CD4-positive, alpha-beta memory T cell (primary cell): ENCODE results near the gene SSUH2. TPM values are rescaled to one million over a fixed set of nuclear protein-coding genes. Genes with fewer than 3 reads are reported as not detected.

Experiments used
- CTCF ChIA-PET: fragments of 350-600 bp; sonication (Branson Sonifier 250); formaldehyde crosslinking; loops from one replicate; lab custom pipeline; 2021; ENCODE audit warnings: inconsistent platforms; ENCODE audit not compliant: partially characterized antibody; lab: Charles Lee
- POLR2A ChIA-PET: fragments of 350-600 bp; sonication (Branson Sonifier 250); formaldehyde crosslinking; loops from one replicate; lab custom pipeline; 2021; ENCODE audit not compliant: partially characterized antibody; lab: Charles Lee
- DNase-seq, 5 donors: peaks; one replicate each; pipeline versions ENCODE4 v3.0.0 to v3.0.0-alpha.2; 2020 to 2022; ENCODE audit warnings: mixed read lengths in 1 of 5
- H3K27ac ChIP-seq: one replicate; pipeline ENCODE4 v1.7.0; 2013; ENCODE audit warnings: low read depth, low read length
- H3K27me3 ChIP-seq: 2 replicates; pipeline ENCODE4 v1.7.0; 2013; ENCODE audit warnings: mild to moderate bottlenecking, low read length, moderate library complexity; ENCODE audit not compliant: insufficient read depth
- H3K36me3 ChIP-seq: 2 replicates; pipeline ENCODE4 v1.7.0; 2013; ENCODE audit warnings: mild to moderate bottlenecking, low read length, moderate library complexity; ENCODE audit not compliant: insufficient read depth
- H3K4me1 ChIP-seq: 2 replicates; pipeline ENCODE4 v1.7.0; 2013; ENCODE audit warnings: mild to moderate bottlenecking, low read length, moderate library complexity; ENCODE audit not compliant: insufficient read depth
- H3K4me3 ChIP-seq, 2 donors: one replicate each; pipeline ENCODE4 v1.7.0; 2013; ENCODE audit warnings: low read length in 2 of 2, mild to moderate bottlenecking in 1 of 2
- H3K9me3 ChIP-seq, 2 donors: one replicate each; pipeline ENCODE4 v1.7.0; 2013; ENCODE audit warnings: low read length in 2 of 2, control low read depth in 1 of 2; ENCODE audit not compliant: control insufficient read depth in 1 of 2
- H3K27ac Mint-ChIP-seq, 7 donors: one replicate each; pipeline ENCODE4 v1.8.0; 2020 to 2021; ENCODE audit warnings: mixed read lengths in 7 of 7, mild to moderate bottlenecking in 6 of 7, inconsistent platforms in 3 of 7, moderate library complexity in 3 of 7
- H3K27me3 Mint-ChIP-seq, 2 donors: one replicate each; pipeline ENCODE4 v1.8.0; 2020 to 2021; ENCODE audit warnings: mixed read lengths in 2 of 2
- H3K36me3 Mint-ChIP-seq, 2 donors: one replicate each; pipeline ENCODE4 v1.8.0; 2020 to 2021; ENCODE audit warnings: mixed read lengths in 2 of 2, inconsistent platforms in 1 of 2, mild to moderate bottlenecking in 1 of 2
- H3K4me1 Mint-ChIP-seq, 4 donors: one replicate each; pipeline ENCODE4 v1.8.0; 2020 to 2021; ENCODE audit warnings: mixed read lengths in 4 of 4, mild to moderate bottlenecking in 1 of 4
- H3K4me3 Mint-ChIP-seq, 8 donors: one replicate each; pipeline ENCODE4 v1.8.0; 2020 to 2021; ENCODE audit warnings: mixed read lengths in 8 of 8, mild to moderate bottlenecking in 7 of 8, moderate library complexity in 6 of 8, inconsistent platforms in 3 of 8
- H3K9me3 Mint-ChIP-seq, 8 donors: one replicate each; pipeline ENCODE4 v1.8.0; 2020 to 2021; ENCODE audit warnings: mixed read lengths in 8 of 8, mild to moderate bottlenecking in 5 of 8, inconsistent platforms in 3 of 8, moderate library complexity in 1 of 8
- intact Hi-C: fragments of 100-400 bp; cut with micrococcal nuclease; formaldehyde crosslinking; loops from one replicate; pipeline ENCODE4 v1.15.1; 2023
- polyA plus RNA-seq, 2 donors: library from polyadenylated mRNA; unstranded; fragments of 300-500 nt; fragmentation: Illumina TruSeq; gene quantifications; one replicate each; pipeline ENCODE4 v1.2.3, GENCODE V29; 2021
- total RNA-seq, 2 experiments: library from RNA; stranded (reverse); gene quantifications; one replicate each; pipeline ENCODE4 v1.2.3, GENCODE V29; 2021

Gene SSUH2
- total and polyA plus RNA-seq, 4 experiments from 2014 or later, result not detected

DNA sequence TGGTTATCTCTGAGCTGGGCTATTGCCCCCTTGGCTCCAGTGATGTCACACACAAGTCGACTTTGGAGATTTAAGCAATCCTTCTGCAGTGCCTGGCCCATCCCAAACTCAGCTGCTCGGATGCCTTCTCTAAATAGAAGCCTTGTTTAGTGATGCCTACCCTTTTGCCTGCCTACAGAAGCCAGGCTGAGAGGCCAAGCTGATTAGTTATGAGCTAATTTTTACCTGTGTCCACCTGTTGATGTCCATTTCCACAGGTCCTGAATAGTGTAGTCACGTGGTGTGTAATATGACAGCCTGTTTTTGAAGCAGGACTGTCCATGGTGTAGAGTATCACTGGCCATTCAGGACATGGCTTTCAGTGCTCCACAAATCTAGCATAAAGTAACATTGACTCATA, 45.5 kb downstream of the SSUH2 start:
- DNase-seq, result no peak
- CTCF ChIA-PET, result interaction anchor here (1.1 kb wide), 1 partner anchor 182 kb away, joined by 4 read pairs; no protein-coding TSS in a partner anchor
- no peaks in the 10 kb centered on the region for H3K36me3 ChIP-seq
- Mint-ChIP-seq H3K27ac (no peak overlapping the region), H3K4me3 (no peak overlapping the region), H3K27me3 (peaks cover 4% of the 10 kb centered on the region in 2 donors), H3K9me3 (peaks cover 0 to 2% (median 0%) of the 10 kb centered on the region in 8 donors), H3K36me3 (no peaks in the 10 kb centered on the region), H3K4me1 (no peaks in the 10 kb centered on the region)
- H3K9me3 ChIP-seq, result no peaks in the 10 kb centered on the region
- POLR2A ChIA-PET, result no interaction called here
- intact Hi-C loops, result no loop called here
- no peak overlapping the region for H3K4me3 ChIP-seq
- no peaks in the 10 kb centered on the region for H3K27me3 ChIP-seq
- H3K27ac ChIP-seq, result no peak overlapping the region
- no peaks in the 10 kb centered on the region for H3K4me1 ChIP-seq

DNA sequence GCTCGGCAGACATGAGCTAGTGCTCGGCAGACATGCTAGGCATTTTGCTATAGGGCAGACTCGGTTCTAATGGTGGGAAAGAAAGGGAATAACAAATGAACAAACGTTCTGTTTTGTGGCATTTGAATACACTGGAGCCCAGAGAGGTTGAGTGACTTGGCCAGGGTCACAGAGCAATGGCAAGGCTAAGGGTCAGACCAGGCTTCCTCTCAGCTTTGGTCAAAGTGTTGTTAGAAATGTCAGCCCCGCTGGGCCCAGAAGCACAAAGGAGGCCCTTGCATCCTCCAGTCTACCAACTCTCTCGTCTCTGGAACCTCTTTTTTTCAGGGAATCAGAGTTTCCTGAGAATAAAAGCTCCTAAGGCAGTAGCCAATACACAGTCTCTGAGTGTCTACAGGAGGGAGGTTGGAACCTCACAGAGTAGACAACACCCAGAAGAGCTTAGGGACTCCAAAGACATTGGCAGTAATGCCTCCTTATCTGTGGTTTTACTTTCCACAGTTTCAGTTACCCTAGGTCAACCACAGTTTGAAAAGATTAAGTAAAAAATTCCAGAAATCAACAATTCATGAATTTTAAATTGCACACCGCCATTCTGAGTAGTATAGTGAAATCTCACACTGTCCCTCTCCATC, 47.3 kb downstream of the SSUH2 start:
- no peaks in the 10 kb centered on the region for H3K36me3 ChIP-seq
- intact Hi-C loops, result no loop called here
- Mint-ChIP-seq H3K4me1 (no peaks in the 10 kb centered on the region), H3K36me3 (no peaks in the 10 kb centered on the region), H3K4me3 (no peak overlapping the region), H3K27me3 (peaks cover 0 to 4% of the 10 kb centered on the region in 2 donors), H3K9me3 (peaks cover 0 to 2% (median 0%) of the 10 kb centered on the region in 8 donors), H3K27ac (no peak overlapping the region)
- POLR2A ChIA-PET, result no interaction called here
- no peak overlapping the region for H3K4me3 ChIP-seq
- DNase-seq, result no peak
- CTCF ChIA-PET, result no interaction called here
- H3K9me3 ChIP-seq, result no peaks in the 10 kb centered on the region
- H3K27me3 ChIP-seq, result no peaks in the 10 kb centered on the region
- H3K4me1 ChIP-seq, result no peaks in the 10 kb centered on the region
- H3K27ac ChIP-seq, result no peak overlapping the region

GRCh38 chr3:8596321-8597218, 48.0 kb downstream of the SSUH2 start:
- intact Hi-C loops, result no loop called here
- Mint-ChIP-seq H3K36me3 (no peaks in the 10 kb centered on the region), H3K4me3 (no peak overlapping the region), H3K9me3 (peaks cover 0 to 2% (median 0%) of the 10 kb centered on the region in 8 donors), H3K4me1 (no peaks in the 10 kb centered on the region), H3K27ac (no peak overlapping the region), H3K27me3 (peaks cover 0 to 4% of the 10 kb centered on the region in 2 donors)
- H3K4me1 ChIP-seq, result no peaks in the 10 kb centered on the region
- H3K9me3 ChIP-seq, result no peaks in the 10 kb centered on the region
- H3K27ac ChIP-seq, result no peak overlapping the region
- H3K36me3 ChIP-seq, result no peaks in the 10 kb centered on the region
- no peak overlapping the region for H3K4me3 ChIP-seq
- ChIA-PET CTCF (no interaction called here), POLR2A (no interaction called here)
- DNase-seq, result no peak
- no peaks in the 10 kb centered on the region for H3K27me3 ChIP-seq

DNA sequence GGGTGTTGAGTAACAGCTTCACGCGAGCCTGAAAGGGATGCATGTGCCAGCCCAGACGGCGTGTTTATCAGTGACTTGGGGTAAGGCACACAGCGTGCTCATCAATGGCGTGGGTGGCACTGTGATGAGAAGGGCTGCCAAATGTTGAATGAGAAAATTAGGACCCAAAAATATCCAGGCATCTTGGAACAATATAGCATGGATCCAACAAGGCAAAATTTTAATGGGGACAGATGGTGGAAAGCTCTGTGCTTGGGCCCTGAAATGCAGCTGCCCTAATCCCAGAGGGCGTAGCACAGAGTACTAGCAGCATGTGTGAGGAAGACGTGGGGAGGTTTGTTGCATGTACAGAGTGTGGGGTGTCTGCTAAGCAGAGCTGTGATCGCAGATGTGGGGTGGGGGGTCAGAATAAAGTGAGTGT, 48.9 kb downstream of the SSUH2 start:
- intact Hi-C loops, result no loop called here
- ChIA-PET CTCF (no interaction called here), POLR2A (no interaction called here)
- H3K27me3 Mint-ChIP-seq, result peaks cover 0 to 4% of the 10 kb centered on the region in 2 donors
- Histone ChIP-seq H3K4me1 (no peaks in the 10 kb centered on the region), H3K9me3 (no peaks in the 10 kb centered on the region), H3K27ac (no peak overlapping the region), H3K4me3 (no peak overlapping the region), H3K36me3 (no peaks in the 10 kb centered on the region), H3K27me3 (no peaks in the 10 kb centered on the region)
- H3K4me1 Mint-ChIP-seq, result no peaks in the 10 kb centered on the region
- no peak overlapping the region for H3K27ac Mint-ChIP-seq
- DNase-seq, result no peak
- no peak overlapping the region for H3K4me3 Mint-ChIP-seq
- no peaks in the 10 kb centered on the region for H3K36me3 Mint-ChIP-seq
- no peaks in the 10 kb centered on the region for H3K9me3 Mint-ChIP-seq

DNA sequence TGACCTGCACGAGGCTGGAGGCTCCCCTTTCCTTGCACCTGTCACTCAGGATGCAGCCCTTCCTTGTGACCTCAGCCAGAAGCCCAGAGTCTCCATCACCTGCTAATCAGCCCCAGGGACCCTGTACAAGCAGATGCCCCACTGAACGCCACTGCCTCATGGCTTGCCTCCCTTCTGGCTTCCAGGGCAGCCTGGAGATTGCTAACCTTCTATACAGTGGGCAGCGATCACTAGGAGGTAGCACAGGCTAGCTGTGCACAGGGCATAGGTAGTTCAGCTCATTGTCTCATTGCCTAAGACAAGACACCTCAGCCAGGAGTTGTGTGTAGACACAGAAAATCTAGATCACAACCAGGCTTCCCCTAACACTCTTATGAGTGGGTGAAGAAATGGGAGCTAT, 49.3 kb downstream of the SSUH2 start:
- no peaks in the 10 kb centered on the region for H3K4me1 Mint-ChIP-seq
- Histone ChIP-seq H3K36me3 (no peaks in the 10 kb centered on the region), H3K9me3 (no peaks in the 10 kb centered on the region), H3K4me1 (no peaks in the 10 kb centered on the region), H3K27me3 (no peaks in the 10 kb centered on the region), H3K27ac (no peak overlapping the region), H3K4me3 (no peak overlapping the region)
- POLR2A ChIA-PET, result no interaction called here
- intact Hi-C loops, result no loop called here
- CTCF ChIA-PET, result no interaction called here
- no peak overlapping the region for H3K27ac Mint-ChIP-seq
- H3K9me3 Mint-ChIP-seq, result no peaks in the 10 kb centered on the region
- H3K4me3 Mint-ChIP-seq, result no peak overlapping the region
- H3K27me3 Mint-ChIP-seq, result peaks cover 0 to 4% of the 10 kb centered on the region in 2 donors
- DNase-seq, result no peak
- H3K36me3 Mint-ChIP-seq, result no peaks in the 10 kb centered on the region

- no peaks in the 10 kb centered on the region for H3K9me3 ChIP-seq
- no peak overlapping the region for H3K27ac ChIP-seq
- H3K4me3 Mint-ChIP-seq, result no peak overlapping the region
- H3K36me3 ChIP-seq, result no peaks in the 10 kb centered on the region
- no peaks in the 10 kb centered on the region for H3K36me3 Mint-ChIP-seq
- no peaks in the 10 kb centered on the region for H3K4me1 Mint-ChIP-seq
- POLR2A ChIA-PET, result no interaction called here
- no peak overlapping the region for H3K27ac Mint-ChIP-seq
- no peak for DNase-seq
- CTCF ChIA-PET, result no interaction called here
- intact Hi-C loops, result no loop called here
- H3K4me3 ChIP-seq, result no peak overlapping the region
- H3K27me3 ChIP-seq, result no peaks in the 10 kb centered on the region
- peaks cover 0 to 4% of the 10 kb centered on the region in 2 donors for H3K27me3 Mint-ChIP-seq
- no peaks in the 10 kb centered on the region for H3K4me1 ChIP-seq
- H3K9me3 Mint-ChIP-seq, result no peaks in the 10 kb centered on the region
These were observed 51.4 kb downstream of the SSUH2 start for GRCh38 chr3:8593021-8593827.
